ENCODE data around the gene PACC1.

DNA sequence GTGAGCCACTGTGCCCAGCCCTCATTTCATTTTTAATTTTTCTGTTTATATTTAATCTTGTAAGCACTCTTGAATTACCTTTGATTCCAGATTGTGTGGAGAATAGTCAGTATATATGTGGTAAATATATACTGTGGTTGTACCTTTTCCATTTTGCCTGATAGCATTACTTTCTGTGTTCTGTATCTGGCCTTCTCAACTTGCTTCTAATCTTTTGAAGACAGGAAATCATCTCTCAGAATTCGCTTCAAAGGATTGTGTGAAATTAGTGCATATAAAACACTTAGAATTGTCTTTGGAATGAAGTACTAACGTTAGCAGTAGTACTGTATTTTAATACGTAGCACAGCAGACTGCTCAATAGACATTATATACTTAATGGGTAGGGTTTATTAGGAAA is 91.6 kb downstream of the PACC1 start:
- TF ChIP-seq, protein P1, sequence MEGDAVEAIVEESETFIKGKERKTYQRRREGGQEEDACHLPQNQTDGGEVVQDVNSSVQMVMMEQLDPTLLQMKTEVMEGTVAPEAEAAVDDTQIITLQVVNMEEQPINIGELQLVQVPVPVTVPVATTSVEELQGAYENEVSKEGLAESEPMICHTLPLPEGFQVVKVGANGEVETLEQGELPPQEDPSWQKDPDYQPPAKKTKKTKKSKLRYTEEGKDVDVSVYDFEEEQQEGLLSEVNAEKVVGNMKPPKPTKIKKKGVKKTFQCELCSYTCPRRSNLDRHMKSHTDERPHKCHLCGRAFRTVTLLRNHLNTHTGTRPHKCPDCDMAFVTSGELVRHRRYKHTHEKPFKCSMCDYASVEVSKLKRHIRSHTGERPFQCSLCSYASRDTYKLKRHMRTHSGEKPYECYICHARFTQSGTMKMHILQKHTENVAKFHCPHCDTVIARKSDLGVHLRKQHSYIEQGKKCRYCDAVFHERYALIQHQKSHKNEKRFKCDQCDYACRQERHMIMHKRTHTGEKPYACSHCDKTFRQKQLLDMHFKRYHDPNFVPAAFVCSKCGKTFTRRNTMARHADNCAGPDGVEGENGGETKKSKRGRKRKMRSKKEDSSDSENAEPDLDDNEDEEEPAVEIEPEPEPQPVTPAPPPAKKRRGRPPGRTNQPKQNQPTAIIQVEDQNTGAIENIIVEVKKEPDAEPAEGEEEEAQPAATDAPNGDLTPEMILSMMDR (IDR thresholded peaks at IDR 0.05; ENCODE audit: insufficient read depth, low read length), result no peak
- TF ChIP-seq POLR2AphosphoS5 (IDR thresholded peaks at IDR 0.05; ENCODE audit: low read depth), result no peak
- TF ChIP-seq SPI1 (IDR thresholded peaks at IDR 0.05; ENCODE audit: borderline replicate concordance, low read depth), result no peak
- TF ChIP-seq GABPA (IDR thresholded peaks at IDR 0.05; ENCODE audit: low read depth), result no peak
